Naive thymus-derived CD4-positive, alpha-beta T cell (primary cell): Measurements from ENCODE around the gene ADGRD1. TPM values are rescaled to one million over a fixed set of nuclear protein-coding genes. Genes with fewer than 3 reads are reported as not detected.
A peak's percentile ranks its signal among the peaks of the same experiment; 100 is the strongest.

ENCODE experiments used
- ATAC-seq: fragments of 150-1000 bp; cut with Tn5 transposase; 2 replicates; pipeline ENCODE4 v1.10.0; 2021; ENCODE audit warnings: mild to moderate bottlenecking, moderate library complexity
- CTCF ChIA-PET: fragments of 350-600 bp; sonication (Branson Sonifier 250); formaldehyde crosslinking; loops from one replicate; lab custom pipeline; 2021; ENCODE audit warnings: antibody characterized with exemption; lab: Charles Lee
- POLR2A ChIA-PET: fragments of 350-600 bp; sonication (Branson Sonifier 250); formaldehyde crosslinking; loops from one replicate; lab custom pipeline; 2021; ENCODE audit warnings: antibody characterized with exemption, inconsistent platforms; lab: Charles Lee
- DNase-seq, 9 donors: peaks; one replicate each; pipeline versions ENCODE4 v3.0.0 to v3.0.0-alpha.2; 2020 to 2022; ENCODE audit warnings: mixed read lengths in 1 of 9
- H3K27ac ChIP-seq: one replicate; pipeline ENCODE4 v1.7.0; 2013; ENCODE audit warnings: mild to moderate bottlenecking, low read depth, low read length, moderate library complexity
- H3K27me3 ChIP-seq, 2 donors: one replicate each; pipeline ENCODE4 v1.7.0; 2013; ENCODE audit warnings: low read length in 2 of 2, mild to moderate bottlenecking in 2 of 2, moderate library complexity in 2 of 2; ENCODE audit not compliant: control insufficient read depth in 2 of 2, insufficient read depth in 2 of 2
- H3K36me3 ChIP-seq, 3 experiments: 1 replicate in 2 of 3; 2 replicates in 1 of 3; pipeline ENCODE4 v1.7.0; 2013; ENCODE audit warnings: low read length in 3 of 3, mild to moderate bottlenecking in 3 of 3, moderate library complexity in 1 of 3; ENCODE audit not compliant: insufficient read depth in 3 of 3, control insufficient read depth in 2 of 3
- H3K4me1 ChIP-seq, 2 donors: one replicate each; pipeline ENCODE4 v1.7.0; 2013; ENCODE audit warnings: low read length in 2 of 2, mild to moderate bottlenecking in 2 of 2, moderate library complexity in 1 of 2; ENCODE audit not compliant: control insufficient read depth in 2 of 2, insufficient read depth in 2 of 2
- H3K4me3 ChIP-seq: 2 replicates; pipeline ENCODE4 v1.7.0; 2013; ENCODE audit warnings: mild to moderate bottlenecking, low read length
- H3K9me3 ChIP-seq, 3 experiments: 1 replicate in 2 of 3; 2 replicates in 1 of 3; pipeline ENCODE4 v1.7.0; 2013; ENCODE audit warnings: low read length in 3 of 3; ENCODE audit not compliant: control insufficient read depth in 2 of 3
- H3K27ac Mint-ChIP-seq, 9 donors: one replicate each; pipeline ENCODE4 v1.8.0; 2020 to 2022; ENCODE audit warnings: mixed read lengths in 9 of 9, mild to moderate bottlenecking in 8 of 9, moderate library complexity in 5 of 9, inconsistent platforms in 2 of 9
- H3K27me3 Mint-ChIP-seq, 5 donors: one replicate each; pipeline ENCODE4 v1.8.0; 2021 to 2022; ENCODE audit warnings: mixed read lengths in 5 of 5, mild to moderate bottlenecking in 1 of 5
- H3K36me3 Mint-ChIP-seq, 5 donors: one replicate each; pipeline ENCODE4 v1.8.0; 2020 to 2022; ENCODE audit warnings: mixed read lengths in 5 of 5, mild to moderate bottlenecking in 3 of 5, inconsistent platforms in 1 of 5
- H3K4me1 Mint-ChIP-seq, 7 donors: one replicate each; pipeline ENCODE4 v1.8.0; 2020 to 2022; ENCODE audit warnings: mixed read lengths in 7 of 7, mild to moderate bottlenecking in 3 of 7, inconsistent platforms in 1 of 7
- H3K4me3 Mint-ChIP-seq, 10 donors: one replicate each; pipeline ENCODE4 v1.8.0; 2020 to 2022; ENCODE audit warnings: mild to moderate bottlenecking in 10 of 10, mixed read lengths in 10 of 10, moderate library complexity in 6 of 10, inconsistent platforms in 2 of 10
- H3K9me3 Mint-ChIP-seq, 11 donors: one replicate each; pipeline ENCODE4 v1.8.0; 2020 to 2022; ENCODE audit warnings: mixed read lengths in 11 of 11, mild to moderate bottlenecking in 4 of 11, inconsistent platforms in 1 of 11, moderate library complexity in 1 of 11
- intact Hi-C, 2 donors: fragments of 100-400 bp; cut with micrococcal nuclease; formaldehyde crosslinking; loops; one replicate each; pipeline ENCODE4 v1.15.1; 2023
- polyA plus RNA-seq, 2 donors: library from polyadenylated mRNA; unstranded; fragments of 300-500 nt; fragmentation: Illumina TruSeq; gene quantifications; one replicate each; pipeline ENCODE4 v1.2.3, GENCODE V29; 2021
- total RNA-seq, 6 experiments: library from RNA in 5 of 6; stranded (reverse) in 5 of 6; gene quantifications; 1 replicate in 5 of 6; 2 replicates in 1 of 6; pipeline ENCODE4 v1.2.3 and lab custom pipeline; 2021 to 2026

The ADGRD1 gene
- total and polyA plus RNA-seq, 7 experiments from 2014 or later, result 0.41 to 11.9 (median 1.6) TPM; not detected in 4

DNA sequence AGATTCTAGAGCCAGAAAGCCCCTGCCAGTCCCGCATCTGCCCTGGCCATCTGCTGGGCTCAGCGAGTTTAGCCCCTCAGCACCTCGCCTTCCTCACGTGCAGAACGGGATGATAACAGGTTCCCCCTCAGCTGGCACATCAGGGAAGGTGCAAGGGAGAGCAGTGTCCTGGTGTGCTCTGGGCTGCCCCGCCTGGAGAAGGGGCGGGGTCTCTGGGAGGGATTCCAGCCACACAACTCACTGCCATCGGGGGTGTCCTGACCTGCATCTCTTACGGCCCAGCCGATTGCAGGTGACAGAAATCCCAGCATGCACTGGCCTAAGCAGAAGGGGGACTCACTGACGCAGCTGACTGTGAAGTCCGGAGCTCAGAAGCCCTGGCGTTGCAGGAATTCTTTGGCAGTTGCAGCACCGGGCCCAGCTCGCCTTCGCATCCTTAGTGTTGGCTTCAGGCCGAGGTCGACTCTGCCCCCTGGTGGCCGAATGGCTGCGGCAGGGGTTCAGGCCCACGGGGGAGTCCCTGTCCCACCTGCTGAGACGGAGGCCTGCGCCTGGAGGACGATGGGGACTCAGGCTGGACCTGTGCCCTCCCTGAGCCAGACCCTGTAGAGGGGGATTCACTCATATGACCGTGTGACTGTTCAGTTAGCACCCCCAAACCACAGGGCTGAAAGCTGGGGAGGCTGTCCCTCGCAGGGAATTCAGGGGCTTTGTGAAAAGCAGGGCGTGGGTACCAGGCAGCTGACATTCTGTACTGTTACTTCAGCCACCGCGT lies 178.6 kb downstream of the ADGRD1 start:
- ChIA-PET POLR2A (no interaction called here), CTCF (interaction anchor here (0.6 to 5.6 kb wide), 7 partner anchors 9 to 976 kb away, joined by 3 to 37 read pairs (median 6); no protein-coding TSS in a partner anchor)
- H3K9me3 ChIP-seq, result no peaks in the 10 kb centered on the region
- intact Hi-C loops, result loop anchor here (1.0 to 5.0 kb wide), 3 partner anchors 28 to 306 kb away; no protein-coding TSS in a partner anchor
- no peak overlapping the region for H3K4me3 Mint-ChIP-seq
- no peak overlapping the region for H3K27ac ChIP-seq
- peak; percentile 71 for ATAC-seq
- no peaks in the 10 kb centered on the region for H3K4me1 ChIP-seq
- peaks cover 0 to 4% (median 0%) of the 10 kb centered on the region in 11 donors for H3K9me3 Mint-ChIP-seq
- peak overlapping the region in 1 of 9 donors; percentile 5 for H3K27ac Mint-ChIP-seq
- no peaks in the 10 kb centered on the region for H3K36me3 Mint-ChIP-seq
- no peaks in the 10 kb centered on the region for H3K27me3 Mint-ChIP-seq
- no peak overlapping the region for H3K4me3 ChIP-seq
- H3K36me3 ChIP-seq, result no peaks in the 10 kb centered on the region
- H3K27me3 ChIP-seq, result no peaks in the 10 kb centered on the region
- peak; percentile 37 to 81 (median 66) for DNase-seq
- H3K4me1 Mint-ChIP-seq, result peaks cover 0 to 10% (median 0%) of the 10 kb centered on the region in 7 donors

DNA sequence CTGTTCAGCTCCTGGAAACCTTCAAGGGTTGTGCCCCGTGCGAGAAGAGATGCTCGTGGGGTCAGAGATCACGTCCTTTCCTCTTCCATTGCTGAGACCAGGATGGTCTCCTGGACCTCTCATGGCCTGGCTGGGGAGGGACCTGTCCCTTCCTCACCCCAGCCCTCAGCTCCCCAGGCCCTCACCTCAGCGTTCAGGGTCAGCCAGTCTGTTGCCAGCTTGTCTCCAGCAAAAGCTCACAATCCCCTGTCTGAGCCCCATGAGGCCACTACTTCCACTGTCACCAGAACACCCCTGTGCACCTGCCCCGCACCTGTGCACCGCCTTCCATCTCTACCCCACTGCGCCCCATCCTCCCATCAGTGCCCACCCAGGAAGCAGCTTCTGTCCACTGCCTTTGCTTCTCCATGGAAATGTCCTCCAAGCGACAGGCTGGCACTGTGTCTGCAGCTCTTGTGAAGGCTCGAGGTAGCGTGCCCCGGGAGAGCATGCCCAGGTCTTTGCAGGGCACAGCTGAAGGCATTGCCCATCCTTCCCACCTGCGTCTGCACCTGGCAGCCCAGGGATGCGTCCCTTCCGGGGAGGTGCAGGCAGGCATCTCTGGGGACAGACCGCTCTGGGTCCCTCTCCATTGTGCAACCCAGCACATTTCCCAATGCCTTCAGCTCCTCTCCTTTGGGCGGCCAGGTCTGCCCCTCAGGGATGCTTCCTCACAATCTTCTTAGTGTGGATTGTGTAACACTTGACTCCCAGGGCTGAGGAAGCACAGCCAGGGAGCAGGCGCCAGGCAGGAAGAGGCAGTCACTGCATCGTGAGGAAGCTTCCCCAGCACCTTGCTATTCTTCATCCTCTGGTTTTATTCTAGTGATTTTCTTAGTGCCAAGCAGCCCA lies 179.6 kb downstream of the ADGRD1 start:
- no peaks in the 10 kb centered on the region for H3K4me1 ChIP-seq
- no peak for ATAC-seq
- Mint-ChIP-seq H3K27ac (no peak overlapping the region), H3K4me1 (peaks cover 0 to 10% (median 0%) of the 10 kb centered on the region in 7 donors), H3K9me3 (no peaks in the 10 kb centered on the region), H3K4me3 (no peak overlapping the region), H3K36me3 (no peaks in the 10 kb centered on the region), H3K27me3 (no peaks in the 10 kb centered on the region)
- H3K9me3 ChIP-seq, result no peaks in the 10 kb centered on the region
- no peaks in the 10 kb centered on the region for H3K27me3 ChIP-seq
- intact Hi-C loops, result loop anchor here in 1 of 2 donors (2.0 to 5.0 kb wide), 2 partner anchors 216 to 306 kb away; no protein-coding TSS in a partner anchor
- no peak overlapping the region for H3K4me3 ChIP-seq
- H3K27ac ChIP-seq, result no peak overlapping the region
- ChIA-PET CTCF (interaction anchor here (0.9 to 5.6 kb wide), 4 partner anchors 16 to 371 kb away, joined by 6 to 37 read pairs (median 14); no protein-coding TSS in a partner anchor), POLR2A (no interaction called here)
- no peak for DNase-seq
- H3K36me3 ChIP-seq, result no peaks in the 10 kb centered on the region

- POLR2A ChIA-PET, result no interaction called here
- Histone ChIP-seq H3K9me3 (no peaks in the 10 kb centered on the region), H3K27ac (no peak overlapping the region), H3K27me3 (no peaks in the 10 kb centered on the region), H3K36me3 (no peaks in the 10 kb centered on the region), H3K4me1 (no peaks in the 10 kb centered on the region), H3K4me3 (no peak overlapping the region)
- peak overlapping the region in 1 of 9 donors; percentile 47 for H3K27ac Mint-ChIP-seq
- intact Hi-C loops, result loop anchor here in 1 of 2 donors (2.0 to 5.0 kb wide), 2 partner anchors 217 to 307 kb away; no protein-coding TSS in a partner anchor
- no peaks in the 10 kb centered on the region for H3K9me3 Mint-ChIP-seq
- ATAC-seq, result no peak
- DNase-seq, result no peak
- CTCF ChIA-PET, result interaction anchor here (0.8 to 5.6 kb wide), 4 partner anchors 17 to 313 kb away, joined by 3 to 37 read pairs (median 4); no protein-coding TSS in a partner anchor
- H3K27me3 Mint-ChIP-seq, result peaks cover 0 to under 1% (median 0%) of the 10 kb centered on the region in 5 donors
- no peak overlapping the region for H3K4me3 Mint-ChIP-seq
- H3K36me3 Mint-ChIP-seq, result no peaks in the 10 kb centered on the region
- H3K4me1 Mint-ChIP-seq, result peaks cover 0 to 10% (median 0%) of the 10 kb centered on the region in 7 donors
Measured at GRCh38 chr12:131133994-131134393, 180.3 kb downstream of the ADGRD1 start.

GRCh38 chr12:131134523-131135310 lies 181.0 kb downstream of the ADGRD1 start:
- Mint-ChIP-seq H3K4me3 (no peak overlapping the region), H3K36me3 (no peaks in the 10 kb centered on the region), H3K27me3 (peaks cover 0 to 6% (median 0%) of the 10 kb centered on the region in 5 donors), H3K27ac (no peak overlapping the region), H3K9me3 (no peaks in the 10 kb centered on the region), H3K4me1 (peaks cover 0 to 8% (median 0%) of the 10 kb centered on the region in 7 donors)
- Histone ChIP-seq H3K27ac (no peak overlapping the region), H3K36me3 (no peaks in the 10 kb centered on the region), H3K4me3 (no peak overlapping the region), H3K27me3 (no peaks in the 10 kb centered on the region), H3K9me3 (no peaks in the 10 kb centered on the region), H3K4me1 (no peaks in the 10 kb centered on the region)
- intact Hi-C loops, result loop anchor here in 1 of 2 donors (5.0 kb wide), 1 partner anchor 217 kb away; no protein-coding TSS in a partner anchor
- DNase-seq (no peak), ATAC-seq (no peak)
- ChIA-PET CTCF (interaction anchor here (0.8 to 5.6 kb wide), 3 partner anchors 29 to 314 kb away, joined by 3 to 37 read pairs (median 3); no protein-coding TSS in a partner anchor), POLR2A (no interaction called here)

DNA sequence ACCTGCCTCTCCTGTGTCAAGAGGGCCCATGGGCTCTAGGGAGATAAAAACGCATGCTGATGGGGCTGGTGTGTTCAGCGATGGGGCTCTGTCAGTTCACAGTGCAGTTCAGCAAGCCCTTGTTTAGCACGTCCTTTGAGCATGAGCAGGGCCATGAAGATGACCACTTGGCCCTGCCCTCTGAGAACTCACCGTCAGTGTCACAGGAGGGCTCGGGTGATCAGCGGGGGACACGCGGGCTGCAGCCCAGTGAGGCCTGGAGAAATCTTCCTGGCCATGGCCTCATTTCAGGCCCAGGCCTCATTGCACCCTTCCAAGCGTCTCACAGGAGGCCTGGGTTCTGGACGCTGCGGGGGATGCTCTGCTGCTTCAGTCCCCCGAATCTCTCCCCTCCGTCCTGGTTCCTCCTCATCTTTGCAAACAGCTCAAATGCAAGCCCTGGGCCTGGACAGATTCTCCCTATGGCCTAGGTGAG lies 181.6 kb downstream of the ADGRD1 start:
- Mint-ChIP-seq H3K36me3 (no peaks in the 10 kb centered on the region), H3K27ac (no peak overlapping the region), H3K4me3 (no peak overlapping the region), H3K9me3 (no peaks in the 10 kb centered on the region), H3K27me3 (peaks cover 0 to 6% (median 0%) of the 10 kb centered on the region in 5 donors), H3K4me1 (peaks cover 0 to 6% (median 0%) of the 10 kb centered on the region in 7 donors)
- ATAC-seq (no peak), DNase-seq (no peak)
- Histone ChIP-seq H3K27ac (no peak overlapping the region), H3K27me3 (no peaks in the 10 kb centered on the region), H3K4me1 (no peaks in the 10 kb centered on the region), H3K4me3 (no peak overlapping the region), H3K9me3 (no peaks in the 10 kb centered on the region), H3K36me3 (no peaks in the 10 kb centered on the region)
- POLR2A ChIA-PET, result no interaction called here
- intact Hi-C loops, result no loop called here
- CTCF ChIA-PET, result interaction anchor here (1.1 to 5.6 kb wide), 3 partner anchors 23 to 315 kb away, joined by 3 to 37 read pairs (median 6); no protein-coding TSS in a partner anchor
